Stimulated activated CD4-positive, alpha-beta T cell treated with anti-CD3 and anti-CD28 coated beads, Interleukin-2, amount 100 ng/mL, for 48 hours (primary cell): ENCODE results near the gene CDH4.
"Not testable (repeated sequence)": the region's sequence is repeated elsewhere in the genome, so short reads cannot be mapped to it uniquely, and the experiment has no call there.

ENCODE experiments used
- DNase-seq, 2 donors: peaks; one replicate each; pipeline ENCODE4 v3.0.0-alpha.2; 2020

The CDH4 gene

DNA sequence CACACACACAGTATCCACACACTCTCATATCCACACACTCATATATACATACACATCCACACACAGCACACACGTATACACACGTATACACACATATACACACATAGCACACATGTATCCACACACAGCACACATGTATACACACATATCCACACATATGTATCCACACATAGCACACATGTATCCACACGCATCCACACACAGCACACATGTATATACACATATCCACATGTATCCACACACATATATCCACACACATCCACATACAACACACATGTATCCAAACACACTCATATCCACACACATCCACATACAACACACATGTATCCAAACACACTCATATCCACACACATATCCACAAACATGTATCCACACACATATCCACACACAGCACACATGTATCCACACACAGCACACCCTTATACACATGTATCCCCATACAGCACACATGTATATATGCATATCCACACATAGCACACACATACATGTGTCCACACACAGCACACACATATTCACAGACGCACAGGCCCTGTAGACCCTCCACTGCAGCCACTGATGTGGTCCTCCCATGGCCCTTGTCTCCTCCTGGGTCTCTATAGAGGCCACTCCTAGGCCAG lies 172.1 kb downstream of the CDH4 start:
- DNase-seq: no peak

DNA sequence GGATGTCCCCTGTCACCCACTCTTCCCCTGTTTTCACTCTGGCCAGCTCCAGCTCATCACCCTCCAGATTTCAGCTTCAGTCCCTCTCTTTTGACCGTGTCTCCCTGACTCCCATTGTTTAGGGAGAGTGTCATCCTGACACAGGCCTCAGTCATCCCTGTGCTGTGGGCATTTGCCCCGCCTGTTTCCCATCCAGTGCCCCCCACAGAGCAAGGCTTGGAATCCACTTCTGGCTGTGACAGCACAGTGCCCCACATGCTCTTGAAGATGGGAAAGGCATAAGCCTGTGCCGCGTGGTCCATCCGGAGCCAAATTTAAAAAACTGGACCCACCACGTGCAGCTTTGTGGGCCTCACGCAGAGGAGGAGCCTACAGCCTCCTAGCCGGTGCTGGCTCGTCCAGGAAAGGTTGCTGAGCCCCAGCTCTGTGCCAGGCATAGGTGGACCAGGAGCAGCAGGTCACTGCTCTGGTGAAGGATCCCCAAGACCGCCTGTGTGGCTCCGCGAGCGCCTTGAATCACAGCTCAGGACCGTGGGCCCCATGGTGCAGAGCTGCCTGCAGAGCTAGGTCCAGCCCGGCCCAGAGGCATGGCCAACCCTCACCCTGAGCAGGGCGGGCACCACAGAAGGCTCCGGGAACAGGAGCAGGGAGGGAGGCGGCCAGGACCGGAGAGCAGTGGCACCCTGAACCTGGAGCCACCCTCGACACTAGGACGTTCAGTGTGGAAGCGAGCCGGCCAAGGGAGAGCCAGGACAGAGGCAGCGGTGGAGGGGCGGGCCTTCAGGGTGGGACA lies 172.8 kb downstream of the CDH4 start:
- no peak for DNase-seq

DNA sequence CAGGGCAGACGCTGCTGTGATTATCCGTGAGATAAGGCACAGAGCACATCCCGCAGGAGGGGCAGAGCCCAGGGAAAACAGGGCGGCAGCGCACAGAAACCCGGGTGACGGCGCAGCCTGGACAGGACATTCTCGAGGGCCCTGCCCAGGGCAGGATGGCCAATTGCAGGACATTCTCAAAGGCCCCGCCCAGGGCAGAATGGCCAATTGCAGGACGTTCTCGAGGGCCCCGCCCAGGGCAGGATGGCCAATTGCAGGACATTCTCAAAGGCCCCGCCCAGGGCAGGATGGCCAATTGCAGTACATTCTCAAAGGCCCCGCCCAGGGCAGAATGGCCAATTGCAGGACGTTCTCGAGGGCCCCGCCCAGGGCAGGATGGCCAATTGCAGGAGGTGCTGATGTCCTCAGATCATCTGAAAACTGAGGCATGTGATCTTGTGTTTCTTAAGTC lies 173.5 kb downstream of the CDH4 start:
- DNase-seq: not testable (repeated sequence)

DNA sequence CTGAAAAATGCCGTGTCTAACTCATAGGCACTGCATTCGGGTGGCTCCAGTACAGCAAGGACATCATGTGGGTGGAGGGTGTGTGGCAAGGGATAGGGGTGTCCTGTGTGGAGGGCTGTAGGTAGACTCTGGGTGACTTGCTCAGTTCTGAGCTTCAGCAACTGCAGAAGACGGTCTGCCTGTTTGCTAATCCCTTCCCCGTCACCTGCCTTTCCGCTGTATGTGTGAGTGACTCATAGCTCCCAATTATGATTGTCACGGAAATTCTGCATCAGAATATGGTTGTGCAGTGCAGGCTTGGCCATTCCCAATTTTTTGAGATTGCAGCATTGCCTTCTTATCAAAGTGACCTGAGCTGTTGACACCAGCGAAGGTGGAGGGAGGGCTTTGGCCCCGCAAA lies 174.3 kb downstream of the CDH4 start:
- DNase-seq: no peak

DNA sequence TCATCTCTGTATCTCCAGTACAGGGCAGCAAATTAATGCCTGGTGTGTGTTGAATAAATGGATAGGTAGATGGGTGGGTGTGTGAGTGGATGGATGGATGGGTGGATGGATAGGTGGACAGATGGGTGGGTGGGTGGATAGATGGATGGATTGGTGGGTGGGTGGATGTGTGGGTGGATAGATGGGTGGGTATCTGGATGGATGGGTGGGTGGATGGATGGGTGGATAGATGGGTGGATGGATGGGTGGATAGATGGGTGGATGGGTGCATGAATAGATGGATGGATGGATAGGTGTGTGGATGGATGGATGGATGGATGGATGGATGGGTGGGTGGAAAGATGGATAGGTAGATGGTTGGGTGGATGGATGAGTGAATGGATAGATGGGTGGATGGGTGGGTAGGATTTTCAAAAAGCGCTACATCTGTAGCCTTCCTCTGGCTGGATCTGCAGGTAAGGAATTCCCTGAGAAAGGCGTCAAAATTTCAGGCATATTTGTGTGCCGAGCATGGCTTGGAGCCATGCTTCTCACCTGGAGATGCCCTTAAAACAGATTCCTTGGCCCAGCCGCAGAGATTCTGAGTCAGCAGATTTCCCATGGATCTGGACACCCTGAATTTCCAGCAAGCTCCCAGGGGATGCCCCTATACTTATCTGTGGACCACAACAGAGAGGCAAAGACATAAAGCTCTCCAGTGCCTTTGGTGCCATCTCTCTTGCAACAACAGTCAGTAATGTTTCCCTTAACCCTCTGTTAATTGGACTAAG lies 177.6 kb downstream of the CDH4 start:
- DNase-seq: no peak

DNA sequence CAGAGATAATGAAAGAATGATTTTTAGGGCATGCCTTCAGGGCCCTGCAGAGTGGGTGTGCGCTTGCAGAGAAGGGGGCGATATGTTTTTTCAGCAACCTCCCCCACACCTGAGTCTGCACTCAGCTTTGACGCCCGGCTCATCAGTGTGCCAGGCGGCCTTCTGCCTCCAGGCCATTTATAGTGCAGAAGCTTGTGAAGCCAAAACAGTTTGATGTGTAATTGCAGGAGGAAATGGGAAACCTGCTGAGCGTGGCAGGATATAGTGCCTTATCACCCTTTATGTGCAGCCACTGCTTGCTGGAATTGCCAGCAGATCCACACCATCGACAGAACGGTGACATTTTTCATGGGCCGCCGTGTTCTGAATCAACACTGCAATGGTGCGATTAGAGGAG lies 178.2 kb downstream of the CDH4 start:
- no peak for DNase-seq

DNA sequence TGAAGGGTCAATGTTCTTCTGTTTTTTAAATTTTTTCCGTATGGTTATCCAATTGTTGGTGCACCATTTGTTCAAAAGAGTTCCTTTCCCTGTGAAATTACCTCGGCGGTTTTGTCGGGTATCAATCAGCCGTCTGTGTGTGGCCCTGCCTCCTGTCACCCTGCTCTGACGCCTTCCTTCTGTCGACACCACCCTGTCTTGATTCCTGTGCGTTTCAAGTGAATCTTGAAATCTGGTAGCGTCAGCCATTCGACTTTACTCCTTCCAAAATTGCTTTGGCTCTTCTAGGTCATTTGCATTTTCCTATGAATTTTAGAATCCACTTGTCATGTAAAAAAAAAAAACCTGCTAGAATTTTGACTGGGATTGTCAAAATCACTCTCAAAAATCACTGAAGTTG lies 181.1 kb downstream of the CDH4 start:
- no peak for DNase-seq

DNA sequence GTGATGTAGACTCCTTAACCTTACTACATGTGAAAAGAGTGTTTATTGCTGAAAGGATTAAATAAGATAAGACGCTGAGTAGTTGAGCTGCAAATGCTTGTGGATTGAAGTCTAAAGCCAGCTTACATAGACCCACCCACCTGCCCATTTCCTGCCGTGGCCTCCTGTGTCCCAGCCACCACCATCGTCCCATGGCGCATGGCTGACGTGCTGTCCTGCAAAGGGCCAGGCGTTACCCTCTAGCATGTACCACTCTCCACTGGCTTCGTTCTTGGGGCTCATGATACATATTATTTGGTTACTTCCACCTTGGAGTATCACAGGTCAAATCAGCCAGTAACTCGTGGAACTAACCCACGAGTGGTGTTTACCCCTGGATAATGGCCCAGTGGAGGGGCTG lies 181.8 kb downstream of the CDH4 start:
- DNase-seq: no peak

DNA sequence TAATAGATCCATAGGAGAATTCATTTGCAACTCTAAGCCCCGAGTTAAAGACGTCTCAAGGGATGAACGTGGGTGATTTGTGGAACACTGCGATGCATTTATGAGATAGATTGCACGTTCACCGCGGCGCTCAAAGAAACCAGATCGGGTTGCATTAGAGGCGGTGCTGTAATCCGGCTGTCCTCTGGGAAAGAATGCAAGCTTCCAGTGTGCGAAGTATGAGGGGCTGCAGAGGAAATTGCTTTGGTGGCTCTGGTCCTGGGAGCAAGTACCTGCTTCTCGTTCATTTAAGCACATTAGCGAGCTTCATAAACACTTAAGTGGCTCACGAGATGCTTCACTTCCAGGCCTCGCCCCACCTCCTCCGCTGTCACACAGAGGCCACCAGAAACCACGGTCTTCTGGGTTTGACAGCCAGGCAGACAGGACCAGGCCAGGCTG lies 182.3 kb downstream of the CDH4 start:
- no peak for DNase-seq

DNA sequence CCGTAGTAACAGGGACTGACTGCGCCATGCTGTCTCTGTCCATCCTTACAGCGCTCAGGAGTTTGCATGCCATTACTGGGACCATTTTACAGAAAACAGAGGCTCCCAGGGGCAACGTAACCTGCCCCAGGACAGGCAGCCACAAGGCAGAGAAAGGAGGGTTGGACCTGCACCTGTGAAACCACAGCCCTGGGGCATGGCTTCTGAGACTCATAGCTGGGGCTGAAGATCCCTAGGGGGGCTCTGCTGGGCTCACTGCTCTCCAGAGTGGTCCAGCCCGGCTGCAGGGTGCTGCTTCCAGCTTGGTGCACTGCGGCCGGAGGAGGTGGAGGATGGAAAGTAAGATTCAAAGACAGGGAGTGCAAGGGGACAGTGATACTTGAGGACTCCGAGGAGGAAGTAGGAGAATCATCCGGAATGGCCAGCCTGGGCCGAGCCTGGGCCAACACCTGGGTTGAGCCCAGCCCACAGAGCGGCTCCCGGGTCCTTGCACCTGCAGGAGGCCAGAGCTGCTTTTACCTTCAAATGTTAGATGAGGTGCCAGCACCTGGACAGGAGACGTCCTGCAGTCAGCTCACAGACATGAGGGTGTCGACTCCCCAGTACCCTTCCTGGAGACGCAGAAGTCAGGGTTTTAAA lies 183.2 kb downstream of the CDH4 start:
- no peak for DNase-seq

DNA sequence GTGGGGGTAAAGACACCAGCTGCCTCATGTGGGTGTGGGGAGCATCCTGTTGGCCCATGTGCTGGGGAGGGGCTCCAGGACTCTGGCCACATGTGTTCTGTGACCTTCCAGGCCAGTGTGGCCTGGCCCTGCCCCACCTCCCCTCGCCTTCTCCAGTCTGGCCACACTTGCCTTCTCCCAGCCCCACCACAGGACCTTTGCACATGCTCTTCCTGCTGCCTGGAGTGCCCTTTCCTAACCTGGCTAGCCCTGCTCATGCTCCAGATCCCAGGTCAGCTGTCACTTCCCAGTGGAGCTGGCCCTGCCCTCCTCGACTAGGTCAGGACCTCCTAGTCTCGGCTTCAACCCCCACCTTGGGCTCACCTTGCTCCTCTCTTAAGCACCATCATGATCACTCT lies 183.8 kb downstream of the CDH4 start:
- DNase-seq: no peak

DNA sequence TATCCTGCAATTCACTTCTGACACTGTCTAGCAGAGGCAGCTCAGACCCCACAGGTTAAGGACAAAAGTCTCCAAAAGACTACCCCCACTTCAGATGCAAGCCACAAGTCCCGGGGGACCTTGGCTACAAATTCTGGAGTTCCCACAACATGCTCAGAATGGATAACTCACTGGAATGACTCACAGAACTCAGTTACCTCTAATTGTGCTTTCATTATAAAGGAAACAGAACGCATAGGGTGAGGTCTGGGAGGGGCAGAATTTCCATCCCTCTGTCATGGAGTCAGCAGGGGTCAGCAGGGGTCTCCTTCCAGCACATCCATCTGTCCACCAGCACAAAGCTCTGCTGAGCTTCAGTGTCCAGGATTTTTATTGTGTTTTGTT lies 184.2 kb downstream of the CDH4 start:
- no peak for DNase-seq

DNA sequence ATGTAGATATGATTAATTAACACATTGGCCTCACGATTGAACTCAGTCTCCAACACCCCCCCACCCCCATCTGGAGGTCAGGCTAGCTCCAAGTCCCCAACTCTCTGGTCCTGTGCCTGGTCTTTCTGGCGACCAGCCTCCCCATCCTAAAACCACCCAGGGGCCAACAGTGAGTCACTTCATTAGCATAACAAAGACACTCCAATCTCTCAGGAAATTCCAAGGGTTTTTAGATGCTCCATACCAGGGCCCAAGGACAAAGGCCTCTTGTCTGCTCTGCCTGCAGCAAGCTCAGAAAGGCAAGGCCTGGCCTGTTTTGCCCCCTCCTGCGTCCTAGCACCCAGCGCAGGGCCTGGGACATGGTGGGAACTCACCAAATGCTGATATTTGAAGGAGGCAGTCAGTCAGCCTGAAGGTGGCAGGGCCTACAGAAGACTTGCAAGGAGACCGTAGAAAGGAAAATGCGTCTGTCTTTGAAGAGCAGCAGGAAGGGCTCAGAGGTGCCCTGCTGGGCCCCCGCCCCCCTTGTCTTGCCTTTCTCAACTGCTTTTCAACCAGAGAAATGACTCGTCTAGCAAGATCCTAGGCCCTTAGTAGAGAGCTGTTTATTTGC lies 184.7 kb downstream of the CDH4 start:
- no peak for DNase-seq

DNA sequence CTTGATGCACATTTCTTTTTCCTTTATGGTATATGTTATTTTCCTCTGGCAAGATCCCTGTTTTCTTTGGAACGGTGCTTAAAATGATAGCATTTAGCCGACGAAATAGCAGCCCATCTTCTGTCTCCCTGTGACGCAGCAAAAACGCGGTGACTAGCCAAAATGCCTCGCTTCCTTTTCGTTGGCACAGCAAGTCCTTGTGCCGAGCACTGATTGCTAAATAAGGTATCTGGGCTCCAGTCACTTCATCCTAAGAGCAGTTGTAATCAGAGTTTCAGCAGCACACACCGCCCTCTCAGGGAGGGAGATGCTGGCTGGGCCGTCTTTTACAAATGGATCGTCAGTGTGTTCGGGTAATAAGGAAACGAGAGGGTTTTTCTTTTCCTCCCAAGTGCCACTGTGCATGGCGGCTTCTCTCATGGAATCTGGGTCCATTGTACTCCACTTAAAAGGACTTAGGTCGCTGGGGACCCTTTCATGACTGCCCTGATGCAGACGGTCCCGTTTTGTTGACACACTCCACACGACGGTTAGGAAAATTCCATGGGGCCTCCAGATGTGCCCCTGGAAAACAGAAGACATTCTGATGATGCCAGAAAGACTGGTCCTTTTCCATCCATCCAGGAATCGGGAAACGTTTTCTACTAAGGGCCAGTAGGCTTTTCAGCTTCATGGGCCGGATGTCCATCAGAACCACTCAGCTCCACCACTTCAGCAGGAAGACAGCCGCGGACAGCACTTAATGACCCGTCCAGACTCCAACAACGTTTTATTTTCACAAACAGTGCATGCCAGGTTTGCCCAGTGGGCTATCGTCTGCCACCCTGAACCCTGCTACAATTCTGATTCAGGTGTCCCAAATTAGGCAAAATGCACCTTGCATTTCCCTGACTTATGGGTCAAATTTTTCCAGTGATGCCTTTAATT lies 185.5 kb downstream of the CDH4 start:
- DNase-seq: no peak

DNA sequence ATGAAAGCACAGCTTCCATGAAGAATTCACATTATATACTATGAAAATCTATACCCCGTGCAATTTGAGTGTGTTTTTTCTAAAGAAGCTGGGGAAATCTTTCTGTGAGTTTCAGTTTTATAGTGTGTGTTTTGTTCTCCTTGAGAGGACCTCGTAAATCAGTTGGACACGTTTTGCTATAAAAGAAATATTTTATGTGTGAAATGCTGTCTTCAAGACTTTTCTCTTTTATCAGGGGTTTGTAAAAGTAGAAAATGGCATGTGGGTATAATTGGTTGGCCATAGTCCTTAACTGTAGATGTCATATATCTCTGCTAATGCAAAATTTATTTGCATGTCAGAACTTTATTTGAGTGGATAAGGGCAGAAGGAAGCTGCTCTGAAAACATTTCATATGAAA lies 186.2 kb downstream of the CDH4 start:
- no peak for DNase-seq

DNA sequence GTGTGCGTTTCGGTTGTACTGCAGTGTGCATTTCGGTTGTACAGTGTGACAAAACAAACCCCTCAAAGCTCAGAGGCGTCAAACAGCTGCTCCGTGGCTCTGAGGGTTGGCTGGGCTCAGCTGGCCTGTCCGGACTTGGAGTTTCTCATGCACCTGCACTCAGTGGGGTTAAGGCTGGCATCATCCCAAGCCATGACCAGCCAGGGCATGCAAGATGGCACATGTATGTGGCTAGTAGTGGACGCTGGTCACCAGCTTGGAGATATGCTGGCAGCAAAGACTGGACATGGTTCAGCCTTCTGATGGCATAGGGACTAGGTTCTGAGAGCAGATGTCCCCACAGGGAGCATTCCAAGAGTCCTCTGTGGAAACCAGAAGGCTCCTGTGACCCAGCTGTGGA lies 187.2 kb downstream of the CDH4 start:
- DNase-seq: no peak

DNA sequence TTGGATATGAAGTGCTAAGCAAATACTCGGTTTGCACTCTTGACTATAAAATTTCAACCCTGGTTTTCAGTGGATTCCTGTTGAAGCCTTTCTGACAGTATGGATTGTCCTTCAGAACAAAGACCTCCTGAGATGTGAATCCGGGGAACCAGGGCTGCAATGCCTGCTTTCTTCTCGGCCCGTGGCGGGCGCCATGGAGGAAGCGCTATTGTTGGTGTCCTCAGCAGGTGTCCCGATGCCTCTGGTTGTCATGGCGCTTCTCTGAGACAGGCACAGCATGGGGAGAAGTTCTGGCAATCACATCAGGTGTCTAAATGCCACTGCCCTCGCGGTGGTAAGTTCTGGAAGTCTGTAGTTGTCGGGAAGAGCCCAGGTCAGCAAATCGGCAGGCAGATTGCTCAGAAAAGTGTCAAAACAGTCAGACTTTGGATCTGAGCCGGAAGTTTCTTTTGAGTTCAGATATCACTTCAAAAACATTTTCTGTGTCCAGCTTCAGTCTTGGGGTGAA lies 188.5 kb downstream of the CDH4 start:
- DNase-seq: no peak

DNA sequence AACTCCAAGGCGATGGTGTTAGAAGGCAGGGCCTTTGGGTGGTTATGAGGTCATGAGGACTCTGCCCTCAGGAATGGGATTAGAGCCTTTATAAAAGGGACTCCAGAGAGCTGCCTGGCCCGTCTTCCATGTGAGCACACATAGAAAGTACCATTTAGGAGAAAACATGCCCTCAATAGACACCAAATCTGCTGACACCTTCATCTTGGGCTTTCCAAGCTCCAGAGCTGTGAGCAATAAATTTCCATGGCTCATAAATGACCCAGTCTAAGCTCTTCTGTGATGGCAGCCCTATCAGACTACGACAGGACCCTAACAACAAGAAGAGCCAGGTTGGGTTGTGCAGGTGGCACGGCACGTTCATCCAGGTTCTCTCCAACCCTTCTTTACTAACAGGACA lies 189.5 kb downstream of the CDH4 start:
- DNase-seq: no peak

DNA sequence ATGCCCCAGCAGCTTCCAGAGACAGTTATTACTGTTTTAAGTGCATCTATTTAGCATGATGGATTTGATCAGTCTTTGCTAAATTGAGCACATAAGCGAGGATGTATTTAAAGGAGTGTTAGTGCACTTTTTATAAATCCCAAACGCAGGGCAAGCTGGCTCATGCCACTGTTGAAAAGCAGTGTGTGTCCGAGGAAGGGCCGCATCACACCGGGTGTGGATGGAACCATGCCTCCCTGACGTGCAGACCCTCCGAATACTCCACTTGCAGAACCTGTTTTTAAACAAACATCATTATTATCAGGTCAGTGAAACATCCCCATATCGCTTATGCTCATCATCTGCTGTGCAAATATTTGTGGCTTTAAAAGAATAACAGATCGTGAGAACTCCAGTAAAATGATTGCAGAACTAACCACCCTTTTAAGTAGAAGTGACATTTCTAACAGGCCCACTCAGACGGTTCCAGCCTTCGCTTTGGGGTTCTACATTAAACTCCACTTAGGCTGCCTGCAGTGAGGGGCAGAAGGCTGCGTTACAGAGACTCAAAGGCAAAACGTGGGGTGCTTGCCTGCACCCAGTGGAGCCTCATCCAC lies 190.1 kb downstream of the CDH4 start:
- no peak for DNase-seq

DNA sequence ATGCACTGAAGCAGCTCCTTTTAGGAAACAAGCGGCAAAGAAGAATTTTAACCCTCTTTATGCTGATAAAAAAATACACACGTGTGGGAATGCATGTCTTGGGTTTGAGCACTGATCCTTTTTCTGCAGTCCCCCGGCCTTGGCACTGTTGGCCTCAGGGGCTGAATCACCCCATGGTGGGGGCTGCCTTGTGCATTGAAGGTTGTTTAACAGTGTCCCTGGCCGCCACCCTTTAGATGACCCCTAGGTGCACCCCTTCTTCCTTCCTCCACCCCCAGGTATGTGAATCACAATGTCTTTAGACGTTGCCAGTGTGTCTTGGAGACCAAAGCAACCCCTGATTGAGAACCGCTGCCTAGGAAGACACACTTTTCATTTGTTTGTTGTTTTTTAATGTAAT lies 190.7 kb downstream of the CDH4 start:
- no peak for DNase-seq

DNA sequence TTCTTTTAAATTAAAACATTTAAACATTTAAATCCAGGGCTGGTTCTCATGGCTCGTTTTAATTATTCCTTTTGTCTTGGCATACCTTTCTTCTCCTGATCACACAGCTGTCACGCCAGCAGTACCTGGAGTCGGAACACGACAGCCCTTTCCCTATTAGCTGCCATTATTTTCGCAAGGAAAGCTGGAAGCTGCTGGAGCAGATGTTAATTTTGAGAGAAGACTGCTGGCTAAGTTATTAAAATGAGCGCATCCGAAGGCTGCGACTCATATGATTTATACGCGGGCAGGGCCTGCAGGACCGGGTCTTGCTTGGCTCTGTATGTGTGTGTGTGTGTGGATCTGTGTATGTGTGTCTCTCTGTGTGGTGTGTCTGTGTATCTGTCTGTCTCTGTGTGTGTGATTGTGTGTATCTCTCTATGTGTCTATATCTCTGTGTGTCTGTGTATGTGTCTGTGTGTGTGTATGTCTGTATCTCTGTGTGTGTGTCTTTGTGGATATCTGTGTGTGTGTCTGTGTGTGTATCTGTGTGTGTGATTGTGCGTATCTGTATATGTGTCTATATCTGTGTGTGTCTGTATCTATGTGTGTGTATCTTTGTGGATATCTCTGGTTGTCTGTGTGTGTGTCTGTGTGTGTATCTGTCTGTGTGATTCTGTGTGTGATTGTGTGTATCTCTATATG lies 191.5 kb downstream of the CDH4 start:
- DNase-seq: no peak
